Measurements from ENCODE around the gene MNAT1. TPM values are rescaled to one million over a fixed set of nuclear protein-coding genes. Genes with fewer than 3 reads are reported as not detected.

Gene MNAT1
- total and polyA plus RNA-seq, 4 donors = 16.7 to 85.5 (median 21.6) TPM

GRCh38 chr14:60935319-60935718, 200.8 kb downstream of the MNAT1 start:
- DNase-seq = no peak
- no peaks in the 10 kb centered on the region for H3K27me3 ChIP-seq (ENCODE audit: control insufficient read depth in 3 of 3, insufficient read depth in 3 of 3, low read length in 2 of 3)
- no peaks in the 10 kb centered on the region for H3K36me3 ChIP-seq (ENCODE audit: control insufficient read depth in 4 of 4, insufficient read depth in 4 of 4, low read length in 4 of 4)
- no peak for ATAC-seq (ENCODE audit: insufficient read depth, low FRiP score)
- H3K9ac ChIP-seq (ENCODE audit: insufficient read depth in 1 of 2, low read length in 2 of 2) = no peak overlapping the region
- H3K27ac ChIP-seq (ENCODE audit: low read depth in 1 of 2, low read length in 1 of 2) = no peak overlapping the region
- H3K4me3 ChIP-seq = no peak overlapping the region
- TF ChIP-seq CTCF (IDR thresholded peaks at IDR 0.05; ENCODE audit: control extremely low read depth, extremely low read depth) = no peak
- no peaks in the 10 kb centered on the region for H3K4me1 ChIP-seq (ENCODE audit: control insufficient read depth in 5 of 5, insufficient read depth in 5 of 5, low read length in 5 of 5)
- peaks cover 0 to 2% (median 0%) of the 10 kb centered on the region in 4 donors for H3K9me3 ChIP-seq (ENCODE audit: control insufficient read depth in 4 of 4, insufficient read depth in 3 of 4, low read length in 3 of 4)

GRCh38 chr14:60943637-60944032, 209.1 kb downstream of the MNAT1 start:
- H3K9me3 ChIP-seq (ENCODE audit: control insufficient read depth in 4 of 4, insufficient read depth in 3 of 4, low read length in 3 of 4) = no peaks in the 10 kb centered on the region
- no peak overlapping the region for H3K27ac ChIP-seq (ENCODE audit: low read depth in 1 of 2, low read length in 1 of 2)
- H3K36me3 ChIP-seq (ENCODE audit: control insufficient read depth in 4 of 4, insufficient read depth in 4 of 4, low read length in 4 of 4) = no peaks in the 10 kb centered on the region
- TF ChIP-seq CTCF (IDR thresholded peaks at IDR 0.05; ENCODE audit: control extremely low read depth, extremely low read depth) = no peak
- WGBS, 2 donors = 96 to 100% methylated on average over 1 of the region's 1 CpG
- H3K4me1 ChIP-seq (ENCODE audit: control insufficient read depth in 5 of 5, insufficient read depth in 5 of 5, low read length in 5 of 5) = peaks cover 0 to 20% (median 3%) of the 10 kb centered on the region in 5 donors
- no peak overlapping the region for H3K9ac ChIP-seq (ENCODE audit: insufficient read depth in 1 of 2, low read length in 2 of 2)
- H3K4me3 ChIP-seq = no peak overlapping the region
- ATAC-seq (ENCODE audit: insufficient read depth, low FRiP score) (no peak), DNase-seq (no peak)
- no peaks in the 10 kb centered on the region for H3K27me3 ChIP-seq (ENCODE audit: control insufficient read depth in 3 of 3, insufficient read depth in 3 of 3, low read length in 2 of 3)

GRCh38 chr14:60944204-60944603, 209.6 kb downstream of the MNAT1 start:
- Histone ChIP-seq H3K4me3 (no peak overlapping the region), H3K27me3 (ENCODE audit: control insufficient read depth in 3 of 3, insufficient read depth in 3 of 3, low read length in 2 of 3) (no peaks in the 10 kb centered on the region), H3K4me1 (ENCODE audit: control insufficient read depth in 5 of 5, insufficient read depth in 5 of 5, low read length in 5 of 5) (peaks cover 0 to 20% (median 3%) of the 10 kb centered on the region in 5 donors), H3K27ac (ENCODE audit: low read depth in 1 of 2, low read length in 1 of 2) (no peak overlapping the region), H3K9me3 (ENCODE audit: control insufficient read depth in 4 of 4, insufficient read depth in 3 of 4, low read length in 3 of 4) (no peaks in the 10 kb centered on the region), H3K36me3 (ENCODE audit: control insufficient read depth in 4 of 4, insufficient read depth in 4 of 4, low read length in 4 of 4) (no peaks in the 10 kb centered on the region), H3K9ac (ENCODE audit: insufficient read depth in 1 of 2, low read length in 2 of 2) (no peak overlapping the region)
- DNase-seq (peak in 2 of 3 donors; percentile 11 to 16), ATAC-seq (ENCODE audit: insufficient read depth, low FRiP score) (no peak)
- TF ChIP-seq CTCF (IDR thresholded peaks at IDR 0.05; ENCODE audit: control extremely low read depth, extremely low read depth) = no peak
- 65 to 75% methylated on average over 4 of the region's 4 CpGs for WGBS, 2 donors

- WGBS, 2 donors = 44 to 73% methylated on average over 1 of the region's 1 CpG
- no peaks in the 10 kb centered on the region for H3K36me3 ChIP-seq (ENCODE audit: control insufficient read depth in 4 of 4, insufficient read depth in 4 of 4, low read length in 4 of 4)
These were observed 211.4 kb downstream of the MNAT1 start for GRCh38 chr14:60945984-60946383.

More at GRCh38 chr14:60945984-60946383, 211.4 kb downstream of the MNAT1 start:
- ATAC-seq (ENCODE audit: insufficient read depth, low FRiP score) (no peak), DNase-seq (no peak)
- TF ChIP-seq CTCF (IDR thresholded peaks at IDR 0.05; ENCODE audit: control extremely low read depth, extremely low read depth) = no peak
- no peaks in the 10 kb centered on the region for H3K27me3 ChIP-seq (ENCODE audit: control insufficient read depth in 3 of 3, insufficient read depth in 3 of 3, low read length in 2 of 3)
- no peak overlapping the region for H3K9ac ChIP-seq (ENCODE audit: insufficient read depth in 1 of 2, low read length in 2 of 2)
- H3K4me3 ChIP-seq = no peak overlapping the region
- H3K27ac ChIP-seq (ENCODE audit: low read depth in 1 of 2, low read length in 1 of 2) = no peak overlapping the region
- H3K9me3 ChIP-seq (ENCODE audit: control insufficient read depth in 4 of 4, insufficient read depth in 3 of 4, low read length in 3 of 4) = no peaks in the 10 kb centered on the region
- peaks cover 0 to 20% (median 3%) of the 10 kb centered on the region in 5 donors for H3K4me1 ChIP-seq (ENCODE audit: control insufficient read depth in 5 of 5, insufficient read depth in 5 of 5, low read length in 5 of 5)

Data from lung (tissue), 12 donors.